HCT116 (cell line): ENCODE data around the gene PKHD1.

Source experiments
- ATF3 ChIP-seq: IDR thresholded peaks from 2 replicates; pipeline ENCODE4 v1.6.1; 2012
- CTCF ChIP-seq, 3 experiments: fragments of 200-600 bp in 1 of 3; sonication (generic) in 1 of 3; IDR thresholded peaks in 2 of 3; conservative IDR thresholded peaks in 1 of 3; 2 replicates each; pipeline ENCODE4 v1.5.1; 2012 to 2017; ENCODE audit warnings: low read depth in 2 of 3, low read length in 2 of 3, antibody characterized with exemption in 1 of 3, borderline replicate concordance in 1 of 3, control low read depth in 1 of 3, mild to moderate bottlenecking in 1 of 3, mixed read lengths in 1 of 3, mixed run types in 1 of 3, moderate library complexity in 1 of 3; ENCODE audit not compliant: insufficient read depth in 1 of 3
- EGR1 ChIP-seq: IDR thresholded peaks from 2 replicates; pipeline ENCODE4 v1.6.1; 2012; ENCODE audit warnings: low read depth
- ELF1 ChIP-seq: IDR thresholded peaks from 2 replicates; pipeline ENCODE4 v1.6.1; 2012; ENCODE audit warnings: low read depth, borderline replicate concordance
- EZH2 ChIP-seq: fragments of 200-600 bp; sonication (generic); IDR thresholded peaks from 2 replicates; pipeline ENCODE4 v1.6.1; 2017; ENCODE audit warnings: antibody characterized with exemption, mixed run types
- EZH2phosphoT487 ChIP-seq: fragments of 200-600 bp; IDR thresholded peaks from 2 replicates; pipeline ENCODE4 v1.6.1; 2018; ENCODE audit warnings: antibody characterized with exemption, borderline replicate concordance
- JUND ChIP-seq: IDR thresholded peaks from 2 replicates; pipeline ENCODE4 v1.6.1; 2012
- POLR2A ChIP-seq: IDR thresholded peaks from 2 replicates; pipeline ENCODE4 v1.7.0; 2011; ENCODE audit warnings: borderline replicate concordance; ENCODE audit not compliant: insufficient read depth, insufficient read length; ENCODE audit errors: extremely low read depth
- POLR2AphosphoS5 ChIP-seq: IDR thresholded peaks from 2 replicates; pipeline ENCODE4 v1.6.1; 2011; ENCODE audit warnings: mild to moderate bottlenecking, low read depth, low read length, moderate library complexity
- RAD21 ChIP-seq: IDR thresholded peaks from 2 replicates; pipeline ENCODE4 v1.6.1; 2012; ENCODE audit warnings: low read depth, mild to moderate bottlenecking
- YY1 ChIP-seq: IDR thresholded peaks from 2 replicates; pipeline ENCODE4 v1.6.1; 2011; ENCODE audit warnings: low read length, low read depth, moderate library complexity, mild to moderate bottlenecking; ENCODE audit not compliant: insufficient replicate concordance; ENCODE audit errors: extremely low read depth
- ZFX ChIP-seq: fragments of 450-650 bp; IDR thresholded peaks from 2 replicates; pipeline ENCODE4 v1.6.1; 2017
- ZNF274 ChIP-seq: fragments of 200-500 bp; sonication (Bioruptor generic); IDR thresholded peaks from 2 replicates; pipeline ENCODE4 v1.6.1; 2014; ENCODE audit warnings: mild to moderate bottlenecking, low read depth, low read length, inconsistent platforms
- TF ChIP-seq, protein P1 (sequence below): IDR thresholded peaks from 2 replicates; pipeline ENCODE4 v1.6.1; 2012

- TF ChIP-seq YY1 = no peak
- no peak for TF ChIP-seq ELF1
- TF ChIP-seq POLR2AphosphoS5 = no peak
- TF ChIP-seq POLR2A = no peak
- no peak for TF ChIP-seq CTCF (IDR thresholded peaks at IDR 0.05 in 2 of 3, conservative IDR thresholded peaks at IDR 0.05 in 1 of 3; ENCODE audit: borderline replicate concordance in 1 of 3, insufficient read depth in 1 of 3, low read depth in 2 of 3, low read length in 2 of 3)
- no peak for TF ChIP-seq EZH2
- TF ChIP-seq, protein P1, sequence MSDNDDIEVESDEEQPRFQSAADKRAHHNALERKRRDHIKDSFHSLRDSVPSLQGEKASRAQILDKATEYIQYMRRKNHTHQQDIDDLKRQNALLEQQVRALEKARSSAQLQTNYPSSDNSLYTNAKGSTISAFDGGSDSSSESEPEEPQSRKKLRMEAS = no peak
- no peak for TF ChIP-seq EGR1
- no peak for TF ChIP-seq ZNF274
- TF ChIP-seq RAD21 = no peak
- TF ChIP-seq ZFX = no peak
- TF ChIP-seq EZH2phosphoT487 = no peak
- no peak for TF ChIP-seq JUND
- no peak for TF ChIP-seq ATF3
Observed at GRCh38 chr6:52046456-52046855, 41.0 kb downstream of the PKHD1 start.
